Stimulated activated CD4-positive, alpha-beta T cell treated with anti-CD3 and anti-CD28 coated beads, Interleukin-2, amount 100 ng/mL, for 48 hours (primary cell): ENCODE measurements around the gene CCL22.
"Not testable (repeated sequence)": the region's sequence is repeated elsewhere in the genome, so short reads cannot be mapped to it uniquely, and the experiment has no call there.

ENCODE experiments used
- DNase-seq, 2 donors: peaks; one replicate each; pipeline ENCODE4 v3.0.0-alpha.2; 2020

Gene CCL22

DNA sequence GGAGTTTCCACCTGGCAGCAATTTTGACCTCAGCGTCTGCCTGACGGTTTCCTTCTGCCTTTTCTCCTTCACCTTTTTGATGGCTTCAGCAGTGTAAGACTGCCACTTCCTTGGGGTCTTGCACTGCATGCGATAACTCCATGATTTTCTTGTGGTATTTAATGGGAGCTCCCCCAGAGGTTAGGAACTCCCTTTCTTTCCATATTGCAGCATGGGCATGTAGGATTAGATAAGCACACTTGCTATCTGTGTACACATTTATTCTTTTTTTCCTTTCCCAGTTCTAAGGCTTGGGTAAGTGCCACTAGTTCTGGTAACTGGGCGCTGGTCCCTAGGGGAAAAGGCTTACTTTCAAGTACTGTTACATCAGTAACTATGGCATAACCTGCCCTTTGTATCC, 38.9 kb downstream of the CCL22 start:
- not testable (repeated sequence) for DNase-seq

DNA sequence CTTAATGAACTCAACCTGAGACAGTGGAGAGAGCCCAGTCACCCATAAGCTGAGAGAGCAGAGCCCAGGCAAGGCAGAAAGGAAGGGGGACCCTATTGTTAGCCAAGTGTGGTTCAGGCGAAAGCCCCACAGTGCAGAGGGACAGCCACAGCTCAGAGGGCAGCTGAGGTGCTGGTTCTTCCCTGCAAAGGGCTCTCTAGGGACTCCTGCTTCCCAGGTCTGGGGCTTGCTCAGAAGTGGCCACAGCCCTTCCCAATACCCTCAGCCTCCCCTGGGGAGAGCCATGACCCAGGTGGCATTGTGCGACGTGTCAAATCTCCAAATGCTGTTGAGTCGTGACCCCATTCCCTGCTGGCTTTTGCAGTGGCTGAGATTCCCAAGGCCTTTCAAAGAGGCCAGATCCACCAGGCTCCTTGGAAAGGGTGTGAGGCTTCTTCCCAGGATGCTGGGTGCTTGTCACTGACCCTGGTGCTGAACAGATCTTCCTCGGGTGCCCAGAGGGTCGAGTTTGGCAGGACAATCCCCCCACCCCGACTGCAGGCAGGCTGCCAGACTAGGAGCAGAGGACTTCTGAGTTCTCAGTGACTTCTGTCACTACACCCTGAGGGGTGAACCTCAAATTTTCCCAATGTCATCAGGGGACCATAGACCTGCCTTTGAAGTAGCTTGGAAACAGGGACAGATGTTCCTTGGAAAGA, 43.5 kb downstream of the CCL22 start:
- no peak for DNase-seq

DNA sequence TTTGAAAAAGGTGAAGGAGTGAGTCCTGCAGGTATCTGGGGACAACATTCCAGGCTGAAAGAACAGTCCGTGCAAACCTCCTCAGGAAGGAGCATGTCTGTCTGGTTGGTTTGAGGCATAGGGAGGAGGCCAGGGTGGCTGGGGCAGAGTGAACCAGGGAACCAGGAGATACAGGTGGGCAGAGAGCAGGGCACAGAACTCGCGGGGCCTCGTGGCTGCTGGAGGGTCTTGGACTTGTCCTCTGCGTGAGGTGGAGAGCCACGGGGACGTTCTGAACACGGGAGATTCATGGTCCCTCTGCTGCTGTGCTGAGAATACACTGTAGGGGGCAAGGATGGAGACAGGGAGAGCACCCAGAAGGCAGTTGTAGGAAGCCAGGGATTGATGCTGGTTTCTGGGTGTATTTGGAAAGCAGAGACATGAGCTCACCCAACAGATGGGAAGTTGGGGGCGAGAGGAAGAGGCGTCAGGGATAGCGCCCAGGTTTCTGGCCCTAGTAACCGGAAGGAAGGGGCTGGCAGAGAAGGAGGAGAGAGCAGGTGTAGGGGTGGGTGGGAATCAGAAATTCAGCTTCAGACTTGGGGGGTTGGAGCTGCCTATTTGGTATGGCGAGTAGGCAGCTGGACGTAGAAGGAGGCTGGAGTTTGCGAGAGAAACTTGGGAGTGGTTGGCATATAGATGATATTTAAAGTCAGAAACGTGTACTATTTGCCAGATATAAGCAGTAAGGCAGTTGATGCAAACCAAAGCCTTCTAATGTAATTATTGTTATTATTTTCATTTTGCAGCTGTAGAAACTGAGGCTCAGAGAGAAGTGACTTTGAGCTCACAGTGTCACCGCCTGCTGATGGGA, 45.6 kb downstream of the CCL22 start, which contains the start of gene CCL17:
CCL17 (plus strand) TSS at position 803 of the 853 bp plus-strand sequence. CDS start 9,166 bp downstream, outside the sequence.
- no peak for DNase-seq

DNA sequence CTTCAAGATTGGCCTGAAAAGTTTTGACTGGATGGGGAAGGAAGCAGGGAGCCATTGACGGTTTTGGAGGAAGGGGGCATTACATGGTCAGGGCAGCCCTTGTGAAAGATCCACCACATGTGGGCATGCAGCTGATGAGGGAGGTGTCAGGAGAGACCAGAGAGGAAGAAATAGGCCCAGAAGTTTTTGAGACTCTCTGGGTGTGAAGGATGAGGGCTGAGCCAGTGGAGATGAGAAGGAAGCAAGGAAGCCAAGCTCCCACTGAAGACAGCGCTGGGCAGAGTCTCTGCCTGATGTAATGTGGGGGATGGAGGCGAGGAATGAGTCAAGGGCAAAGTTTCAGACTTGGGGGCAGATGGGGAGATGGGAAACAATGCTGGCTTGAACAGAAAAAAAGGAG, 46.5 kb downstream of the CCL22 start:
- no peak for DNase-seq

DNA sequence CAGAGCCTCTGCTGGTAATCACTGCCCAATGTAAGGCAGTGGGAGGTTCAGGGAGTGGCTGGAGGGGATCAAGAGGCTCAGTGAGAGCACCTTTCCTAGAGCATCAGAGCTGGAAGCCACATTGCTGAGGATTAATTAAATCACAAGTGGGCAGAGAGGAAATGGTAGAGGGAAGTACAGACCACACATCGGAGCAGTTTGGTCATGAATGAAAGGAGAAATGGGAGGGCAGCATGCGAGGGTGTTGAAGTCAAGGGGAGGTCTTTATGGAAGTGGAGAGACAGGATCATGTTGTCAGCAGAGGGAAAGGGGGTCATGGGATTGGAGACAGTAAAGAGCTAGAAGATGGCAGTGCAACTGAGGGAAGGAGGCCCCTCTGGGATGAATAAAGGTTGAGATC, 48.3 kb downstream of the CCL22 start:
- no peak for DNase-seq

DNA sequence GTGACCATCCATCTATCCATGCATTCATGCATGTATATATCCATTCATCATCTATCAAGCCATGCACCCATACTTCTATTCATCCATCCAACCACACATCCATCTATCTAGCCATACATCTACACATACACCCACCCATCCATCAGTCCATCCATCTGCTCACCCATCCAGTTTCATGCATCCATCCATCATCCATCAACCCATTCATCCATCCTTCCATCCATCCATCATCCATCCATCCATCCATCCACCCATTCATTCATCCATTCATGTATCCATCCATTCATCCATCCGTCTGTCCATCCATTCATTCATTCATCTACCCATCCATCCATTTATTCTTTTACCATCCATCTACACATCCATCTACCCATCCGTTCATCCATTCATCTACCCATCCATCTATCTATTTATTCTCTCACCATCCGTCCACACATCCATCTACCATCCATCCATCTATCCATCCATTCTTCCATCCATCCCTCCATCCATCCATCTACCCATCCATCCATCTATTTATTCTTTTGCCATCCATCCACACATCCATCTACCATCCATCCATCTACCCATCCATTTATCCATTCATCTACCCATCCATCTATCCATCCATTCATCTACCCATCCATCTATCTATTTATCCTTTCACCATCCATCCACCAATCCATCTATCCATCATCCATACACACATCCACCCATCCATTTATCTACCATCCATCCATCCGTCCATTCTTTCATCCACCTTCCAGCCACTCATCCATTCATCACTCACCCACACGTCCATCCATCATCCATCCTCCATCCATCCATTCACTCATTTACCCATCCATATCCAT, 49.2 kb downstream of the CCL22 start:
- DNase-seq = no peak

DNA sequence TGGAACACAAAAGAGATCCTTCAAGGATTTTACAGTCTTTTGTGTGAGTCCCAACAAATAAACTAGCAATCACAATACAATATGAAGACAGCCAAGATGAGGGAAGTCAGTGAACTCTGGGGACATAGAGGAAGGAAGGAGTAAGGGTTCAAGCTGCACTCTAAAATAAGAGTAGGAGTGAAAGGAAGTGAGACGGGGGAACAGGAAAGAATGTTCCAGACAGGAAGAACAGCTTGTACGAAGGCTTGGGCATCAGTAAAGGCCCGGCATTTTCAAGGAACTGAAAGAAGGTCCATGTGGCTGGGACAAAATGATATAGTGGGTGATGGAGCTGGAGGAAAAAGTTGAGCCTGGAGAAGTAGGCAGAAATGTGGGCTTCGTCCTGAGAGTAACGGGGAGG, 50.5 kb downstream of the CCL22 start:
- no peak for DNase-seq

DNA sequence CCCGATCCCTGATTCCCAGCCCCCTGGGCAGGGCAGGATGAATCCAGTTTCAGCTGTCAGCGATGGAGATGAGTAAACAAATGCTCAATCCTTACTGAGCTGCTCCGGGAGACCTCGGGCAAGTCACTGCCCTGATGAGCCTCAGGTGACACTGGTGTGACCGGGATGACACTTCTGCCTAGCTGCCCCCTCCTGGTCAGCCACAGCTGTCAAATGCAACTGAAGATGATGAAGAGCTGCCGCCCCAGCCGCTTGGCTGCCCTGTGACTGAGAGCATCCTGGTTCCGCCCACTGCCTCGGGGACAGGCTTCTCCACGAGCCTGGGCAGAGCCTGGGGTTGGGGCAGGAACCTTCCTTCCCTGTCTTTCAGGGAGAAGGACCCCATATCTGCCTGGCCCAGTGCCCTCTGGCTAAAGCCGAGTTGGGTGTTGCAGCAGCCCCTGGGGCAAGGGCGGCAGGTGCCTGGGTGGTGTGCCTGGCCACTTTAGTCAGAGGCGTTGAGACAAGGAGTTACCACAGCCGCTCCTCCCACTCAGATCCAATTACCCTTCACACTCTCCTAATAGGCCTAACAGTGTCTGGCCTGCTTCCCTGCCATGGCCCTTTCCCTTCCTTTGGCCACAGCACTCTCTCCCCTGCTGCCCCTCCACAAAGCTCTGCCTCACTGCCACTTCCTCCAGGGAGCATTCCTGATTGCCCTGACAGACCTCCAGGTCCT, 51.4 kb downstream of the CCL22 start:
- DNase-seq = no peak

DNA sequence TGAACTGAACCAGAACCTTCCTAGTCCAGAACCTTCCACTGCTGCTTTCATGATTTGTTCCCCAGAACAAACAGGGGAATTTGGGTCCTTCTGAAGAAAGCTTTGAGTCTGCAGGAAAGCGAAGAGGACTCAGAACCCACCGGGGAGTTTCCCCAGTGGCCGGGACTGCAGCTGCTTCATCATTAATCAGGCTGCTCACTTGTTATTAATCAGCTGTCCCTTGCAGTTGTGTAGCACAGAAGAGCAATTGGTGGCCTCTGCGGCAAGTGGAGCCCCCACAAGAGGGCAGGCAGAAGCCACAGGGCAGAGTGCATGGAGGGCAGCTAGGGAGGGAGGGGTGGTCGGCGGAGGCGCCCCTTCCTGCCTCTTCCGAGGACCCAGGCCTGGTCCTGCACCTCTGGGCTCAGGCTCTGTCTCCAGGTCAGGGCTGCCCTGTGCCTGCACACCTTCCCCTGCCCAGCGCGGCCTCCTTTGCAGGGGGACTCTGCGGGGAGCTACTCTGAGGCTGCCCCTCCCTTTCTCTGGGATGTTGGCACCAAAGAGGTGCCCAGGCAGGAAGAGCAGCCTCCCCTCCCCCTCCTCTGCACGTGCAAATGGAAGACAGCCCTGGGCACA, 52.9 kb downstream of the CCL22 start:
- no peak for DNase-seq

DNA sequence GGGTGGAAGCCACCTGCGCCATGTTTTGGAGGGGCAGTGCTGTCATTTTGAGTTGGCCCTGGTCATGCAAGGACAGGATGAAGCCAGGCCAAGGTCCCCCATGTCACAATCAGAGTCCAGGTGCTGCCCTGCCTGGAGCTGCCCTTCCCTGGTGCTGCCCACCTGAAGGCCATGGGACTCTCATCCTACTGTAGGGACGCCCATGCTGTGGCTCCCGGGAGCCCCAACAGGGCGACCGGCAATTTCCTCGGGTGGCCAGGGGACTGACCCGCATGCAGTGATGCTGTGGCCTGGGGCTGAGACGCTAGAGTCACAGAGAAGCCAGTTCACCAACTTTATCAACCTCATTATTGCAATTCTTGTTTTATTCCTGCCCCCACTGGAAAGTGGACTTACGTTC, 54.0 kb downstream of the CCL22 start:
- no peak for DNase-seq

DNA sequence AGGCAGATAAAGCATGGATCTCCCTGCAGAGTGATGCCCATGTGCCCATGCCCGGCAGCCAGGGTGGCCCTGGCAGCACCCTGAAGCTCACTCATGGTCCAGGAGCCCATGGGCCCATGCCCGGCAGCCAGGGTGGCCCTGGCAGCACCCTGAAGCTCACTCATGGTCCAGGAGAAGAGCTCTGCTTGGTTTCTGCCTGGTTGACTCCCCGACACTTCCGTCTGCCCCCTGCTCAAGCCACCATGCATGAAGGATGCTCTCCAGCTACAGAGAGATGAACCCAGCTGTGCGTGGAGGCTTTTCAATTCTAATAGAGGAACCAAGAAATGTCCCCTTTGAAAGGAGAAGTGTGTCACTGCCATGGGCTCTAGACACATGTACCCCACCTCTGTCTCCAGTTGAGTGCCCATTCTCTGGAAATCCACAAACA, 54.7 kb downstream of the CCL22 start:
- DNase-seq = no peak

DNA sequence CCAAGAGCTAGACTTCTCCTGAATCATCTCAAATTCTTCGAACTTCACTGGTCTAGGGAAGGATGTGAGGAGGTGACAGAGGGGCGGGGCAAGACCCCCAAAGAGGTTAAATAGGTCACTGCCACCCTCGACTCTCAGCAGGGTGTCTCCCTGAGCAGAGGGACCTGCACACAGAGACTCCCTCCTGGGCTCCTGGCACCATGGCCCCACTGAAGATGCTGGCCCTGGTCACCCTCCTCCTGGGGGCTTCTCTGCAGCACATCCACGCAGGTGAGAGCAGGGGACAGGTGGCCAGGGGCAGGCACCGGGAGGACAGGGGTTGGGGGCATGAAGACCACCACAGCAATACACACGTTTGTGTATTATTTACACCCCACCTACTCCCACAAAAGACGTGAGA, 55.1 kb downstream of the CCL22 start:
- DNase-seq = no peak
